Transverse colon (tissue), 4 donors: ENCODE results near the gene ARL5B.

ENCODE experiments used
- CTCF ChIP-seq, 5 experiments: fragments of 200-600 bp in 3 of 5; fragments of 450-650 bp in 2 of 5; sonication (generic) in 3 of 5; IDR thresholded peaks; 1 replicate in 2 of 5; 2 replicates in 3 of 5; pipeline ENCODE4 v1.5.1; 2016 to 2017; ENCODE audit warnings: antibody characterized with exemption in 5 of 5, inconsistent platforms in 3 of 5, mild to moderate bottlenecking in 2 of 5, moderate library complexity in 1 of 5
- EP300 ChIP-seq: sonication (generic); formaldehyde crosslinking; IDR thresholded peaks from one replicate; pipeline ENCODE4 v1.6.1; 2017; ENCODE audit warnings: antibody characterized with exemption, low read depth
- POLR2A ChIP-seq: fragments of 450-650 bp; IDR thresholded peaks from one replicate; pipeline ENCODE4 v1.6.1; 2016; ENCODE audit warnings: antibody characterized with exemption, mild to moderate bottlenecking, moderate library complexity
- POLR2AphosphoS5 ChIP-seq, 3 donors: sonication (generic); formaldehyde crosslinking; IDR thresholded peaks; one replicate each; pipeline ENCODE4 v1.6.1; 2016; ENCODE audit warnings: antibody characterized with exemption in 3 of 3

GRCh38 chr10:18710201-18710653 is 51.0 kb downstream of the ARL5B start:
- no peak for TF ChIP-seq CTCF (IDR thresholded peaks at IDR 0.05)
- no peak for TF ChIP-seq POLR2AphosphoS5 (IDR thresholded peaks at IDR 0.05)
- TF ChIP-seq POLR2A: no peak
- TF ChIP-seq EP300: no peak
